Measurements from ENCODE around the gene C2CD5. TPM values are rescaled to one million over a fixed set of nuclear protein-coding genes. Genes with fewer than 3 reads are reported as not detected.

C2CD5 gene
- total RNA-seq, 1 experiment from 2014 or later = 35.4 TPM

DNA sequence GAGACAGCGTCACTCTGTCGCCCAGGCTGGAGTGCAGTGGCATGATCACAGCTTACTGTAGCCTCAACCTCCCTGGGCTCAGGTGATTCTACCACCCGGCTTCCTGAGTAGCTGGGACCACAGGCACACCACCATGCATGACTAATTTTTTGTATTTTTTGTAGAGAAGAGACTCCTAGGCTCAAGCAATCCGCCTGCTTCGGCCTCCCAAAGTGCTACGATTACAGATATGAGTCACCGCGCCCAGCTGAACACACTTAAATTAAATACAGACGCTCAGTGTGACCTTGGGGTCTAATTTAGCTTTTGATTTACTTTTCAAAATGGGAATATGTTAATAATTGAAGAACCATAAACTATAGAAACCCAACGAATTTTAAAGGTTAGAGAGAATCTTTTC is 77.2 kb downstream of the C2CD5 start:
- H3K9me3 ChIP-seq (ENCODE audit: control insufficient read depth, low read depth, low read length) = no peaks in the 10 kb centered on the region
- no peaks in the 10 kb centered on the region for H3K4me1 ChIP-seq (ENCODE audit: insufficient read depth, low read length)
- H2AFZ ChIP-seq (ENCODE audit: low read length) = no peak overlapping the region
- H4K91ac ChIP-seq (ENCODE audit: insufficient read length, low read depth, low read length) = no peak overlapping the region
- no peak overlapping the region for H3K4me3 Mint-ChIP-seq
- no peak overlapping the region for H3K4ac ChIP-seq (ENCODE audit: low read depth, low read length)
- H3K9ac ChIP-seq (ENCODE audit: extremely low read depth, insufficient read length, low read length) = no peak overlapping the region
- TF ChIP-seq, protein P1, sequence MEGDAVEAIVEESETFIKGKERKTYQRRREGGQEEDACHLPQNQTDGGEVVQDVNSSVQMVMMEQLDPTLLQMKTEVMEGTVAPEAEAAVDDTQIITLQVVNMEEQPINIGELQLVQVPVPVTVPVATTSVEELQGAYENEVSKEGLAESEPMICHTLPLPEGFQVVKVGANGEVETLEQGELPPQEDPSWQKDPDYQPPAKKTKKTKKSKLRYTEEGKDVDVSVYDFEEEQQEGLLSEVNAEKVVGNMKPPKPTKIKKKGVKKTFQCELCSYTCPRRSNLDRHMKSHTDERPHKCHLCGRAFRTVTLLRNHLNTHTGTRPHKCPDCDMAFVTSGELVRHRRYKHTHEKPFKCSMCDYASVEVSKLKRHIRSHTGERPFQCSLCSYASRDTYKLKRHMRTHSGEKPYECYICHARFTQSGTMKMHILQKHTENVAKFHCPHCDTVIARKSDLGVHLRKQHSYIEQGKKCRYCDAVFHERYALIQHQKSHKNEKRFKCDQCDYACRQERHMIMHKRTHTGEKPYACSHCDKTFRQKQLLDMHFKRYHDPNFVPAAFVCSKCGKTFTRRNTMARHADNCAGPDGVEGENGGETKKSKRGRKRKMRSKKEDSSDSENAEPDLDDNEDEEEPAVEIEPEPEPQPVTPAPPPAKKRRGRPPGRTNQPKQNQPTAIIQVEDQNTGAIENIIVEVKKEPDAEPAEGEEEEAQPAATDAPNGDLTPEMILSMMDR (conservative IDR thresholded peaks at IDR 0.05) = no peak
- no peaks in the 10 kb centered on the region for H3K23me2 ChIP-seq (ENCODE audit: insufficient read length, low read depth, low read length, poor library complexity, severe bottlenecking)
- H2BK20ac ChIP-seq (ENCODE audit: low read depth, low read length, poor library complexity, severe bottlenecking) = no peak overlapping the region
- no CpG with 5 or more reads among the region's 10 CpGs for WGBS (ENCODE audit: extremely low coverage, insufficient read length, low lambda C conversion rate)
- no peak overlapping the region for H4K8ac ChIP-seq (replicated peaks; ENCODE audit: insufficient read length, low read depth, low read length)
- H2AK5ac ChIP-seq (ENCODE audit: insufficient read length, low read length) = no peak overlapping the region
- H4K20me1 ChIP-seq (ENCODE audit: control insufficient read depth, insufficient read depth, insufficient read length) = no peaks in the 10 kb centered on the region
- no peak overlapping the region for H3K56ac ChIP-seq (ENCODE audit: insufficient read length, low read depth, low read length)
- H3K27me3 ChIP-seq (ENCODE audit: insufficient read depth, low read length) = no peaks in the 10 kb centered on the region
- no peak overlapping the region for H3K14ac ChIP-seq (ENCODE audit: insufficient read depth, low read length)
- H3K27ac ChIP-seq (ENCODE audit: insufficient read length, low read depth, low read length) = no peak overlapping the region
- H3K18ac ChIP-seq (ENCODE audit: insufficient read length, low read depth, low read length) = no peak overlapping the region
- no peak overlapping the region for H2BK120ac ChIP-seq (ENCODE audit: low read depth, low read length, poor library complexity, severe bottlenecking)
- no peaks in the 10 kb centered on the region for H3K9me3 Mint-ChIP-seq
- no peak overlapping the region for H3K4me2 ChIP-seq (ENCODE audit: insufficient read depth, insufficient read length, low read length)
- peaks cover 0 to 18% (median 7%) of the 10 kb centered on the region in 3 experiments; a peak in 5 of 7 replicates for H3K36me3 Mint-ChIP-seq (ENCODE audit: insufficient read depth in 1 of 3, low read depth in 3 of 3)
- no peak overlapping the region for H3T11ph ChIP-seq (ENCODE audit: low read length)
- no peaks in the 10 kb centered on the region for H3K79me1 ChIP-seq (ENCODE audit: insufficient read depth, low read depth, low read length, poor library complexity, severe bottlenecking)
- no peaks in the 10 kb centered on the region for H3K79me2 ChIP-seq (ENCODE audit: insufficient read depth, low read length)
- H3K4me1 Mint-ChIP-seq = no peaks in the 10 kb centered on the region
- H2BK15ac ChIP-seq (ENCODE audit: low read depth, low read length) = no peak overlapping the region
- no peak overlapping the region for H4K5ac ChIP-seq (ENCODE audit: insufficient read length, low read depth, low read length)
- no peak overlapping the region for H2BK12ac ChIP-seq (ENCODE audit: insufficient read length, low read depth, low read length)
- no peak for DNase-seq
- no peak overlapping the region for H3K23ac ChIP-seq (ENCODE audit: insufficient read length, low read depth, low read length)
- H3K27ac Mint-ChIP-seq = no peak overlapping the region
- H2BK5ac ChIP-seq (ENCODE audit: insufficient read length, low read length) = no peak overlapping the region
- H3K27me3 Mint-ChIP-seq (ENCODE audit: low read depth) = no peaks in the 10 kb centered on the region
